Hepatocyte (in vitro differentiated cells): ENCODE results near the gene UGT1A1. TPM values are rescaled to one million over a fixed set of nuclear protein-coding genes. Genes with fewer than 3 reads are reported as not detected.

Experiments used
- DNase-seq: peaks from one replicate; pipeline ENCODE4 v3.0.0-alpha.2; 2016; ENCODE audit warnings: low spot score
- H2AFZ ChIP-seq: fragments of 200-600 bp; sonication (generic); 2 replicates; pipeline ENCODE4 v1.6.0; 2016; ENCODE audit warnings: antibody characterized with exemption, mild to moderate bottlenecking
- H3K27ac ChIP-seq: fragments of 200-600 bp; sonication (generic); 2 replicates; pipeline ENCODE4 v1.5.1; 2016; ENCODE audit warnings: mild to moderate bottlenecking
- H3K27me3 ChIP-seq: fragments of 200-600 bp; sonication (generic); 2 replicates; pipeline ENCODE4 v1.6.1; 2016
- H3K36me3 ChIP-seq: fragments of 200-600 bp; sonication (generic); replicated peaks from 2 replicates; pipeline ENCODE4 v1.5.1; 2016; ENCODE audit warnings: low read depth; ENCODE audit not compliant: insufficient read depth
- H3K4me1 ChIP-seq: fragments of 200-600 bp; sonication (generic); 2 replicates; pipeline ENCODE4 v1.5.1; 2016; ENCODE audit warnings: mild to moderate bottlenecking, moderate library complexity; ENCODE audit not compliant: insufficient read depth
- H3K4me2 ChIP-seq: fragments of 200-600 bp; sonication (generic); 2 replicates; pipeline ENCODE4 v1.6.0; 2016
- H3K4me3 ChIP-seq: fragments of 200-600 bp; sonication (generic); 2 replicates; pipeline ENCODE4 v1.5.1; 2016; ENCODE audit warnings: mild to moderate bottlenecking
- H3K79me2 ChIP-seq: fragments of 200-600 bp; sonication (generic); 2 replicates; pipeline ENCODE4 v1.6.0; 2017; ENCODE audit warnings: mild to moderate bottlenecking
- H3K9me2 ChIP-seq: fragments of 200-600 bp; sonication (generic); replicated peaks from 2 replicates; pipeline ENCODE4 v1.6.0; 2017; ENCODE audit warnings: mild to moderate bottlenecking; ENCODE audit not compliant: insufficient read depth
- H3K9me3 ChIP-seq: fragments of 200-600 bp; sonication (generic); 2 replicates; pipeline ENCODE4 v1.5.1; 2016; ENCODE audit warnings: low read depth, mild to moderate bottlenecking
- H4K20me1 ChIP-seq: fragments of 200-600 bp; sonication (generic); 2 replicates; pipeline ENCODE4 v1.6.0; 2016; ENCODE audit warnings: mild to moderate bottlenecking; ENCODE audit not compliant: insufficient read depth, poor library complexity, severe bottlenecking
- CTCF ChIP-seq: fragments of 200-600 bp; sonication (generic); IDR thresholded peaks from 2 replicates; pipeline ENCODE4 v1.5.1; 2016; ENCODE audit warnings: antibody characterized with exemption, mild to moderate bottlenecking; ENCODE audit not compliant: poor library complexity
- EZH2 ChIP-seq: fragments of 200-600 bp; sonication (generic); IDR thresholded peaks from 2 replicates; pipeline ENCODE4 v1.6.1; 2016; ENCODE audit warnings: antibody characterized with exemption, mild to moderate bottlenecking, borderline replicate concordance
- EZH2phosphoT487 ChIP-seq: fragments of 200-600 bp; sonication (generic); IDR thresholded peaks from one replicate; pipeline ENCODE4 v1.6.1; 2018; ENCODE audit warnings: antibody characterized with exemption, mild to moderate bottlenecking, low read depth, moderate library complexity; ENCODE audit not compliant: unreplicated experiment, severe bottlenecking
- WGBS: methylation state at CpG from one replicate; pipeline ENCODE4 v1.1.6; 2016; ENCODE audit warnings: low lambda C conversion rate; ENCODE audit errors: missing lambda C conversion rate; 5-methylcytosine and 5-hydroxymethylcytosine counted together
- polyA plus RNA-seq: library from polyadenylated mRNA; unstranded; fragments of >200 nt; fragmentation: Nextera tagmentation; extraction: Ambion mirVana; gene quantifications from 2 replicates; pipeline ENCODE4 v1.2.1, GENCODE V29; 2016
- total RNA-seq: library from RNA; depleted of rRNA; stranded (reverse); fragments of >200 nt; gene quantifications from 2 replicates; pipeline ENCODE4 v1.2.3, GENCODE V29; 2014

UGT1A1 gene
- total and polyA plus RNA-seq, 2 experiments from 2014 or later, result 0.53 to 0.91 TPM

- Histone ChIP-seq H3K36me3 (no peaks in the 10 kb centered on the region), H3K4me3 (no peak overlapping the region), H3K79me2 (no peaks in the 10 kb centered on the region), H3K4me2 (no peak overlapping the region), H3K27ac (no peak overlapping the region), H3K9me2 (no peaks in the 10 kb centered on the region), H2AFZ (no peak overlapping the region), H3K9me3 (no peaks in the 10 kb centered on the region), H3K4me1 (peaks cover 10% of the 10 kb centered on the region), H3K27me3 (no peaks in the 10 kb centered on the region), H4K20me1 (no peaks in the 10 kb centered on the region)
- WGBS, result 89% methylated on average over 11 of the region's 11 CpGs
- TF ChIP-seq EZH2phosphoT487 (no peak), EZH2 (no peak), CTCF (no peak)
- DNase-seq, result no peak
These were observed 58.0 kb downstream of the UGT1A1 start for GRCh38 chr2:233817995-233818638.

DNA sequence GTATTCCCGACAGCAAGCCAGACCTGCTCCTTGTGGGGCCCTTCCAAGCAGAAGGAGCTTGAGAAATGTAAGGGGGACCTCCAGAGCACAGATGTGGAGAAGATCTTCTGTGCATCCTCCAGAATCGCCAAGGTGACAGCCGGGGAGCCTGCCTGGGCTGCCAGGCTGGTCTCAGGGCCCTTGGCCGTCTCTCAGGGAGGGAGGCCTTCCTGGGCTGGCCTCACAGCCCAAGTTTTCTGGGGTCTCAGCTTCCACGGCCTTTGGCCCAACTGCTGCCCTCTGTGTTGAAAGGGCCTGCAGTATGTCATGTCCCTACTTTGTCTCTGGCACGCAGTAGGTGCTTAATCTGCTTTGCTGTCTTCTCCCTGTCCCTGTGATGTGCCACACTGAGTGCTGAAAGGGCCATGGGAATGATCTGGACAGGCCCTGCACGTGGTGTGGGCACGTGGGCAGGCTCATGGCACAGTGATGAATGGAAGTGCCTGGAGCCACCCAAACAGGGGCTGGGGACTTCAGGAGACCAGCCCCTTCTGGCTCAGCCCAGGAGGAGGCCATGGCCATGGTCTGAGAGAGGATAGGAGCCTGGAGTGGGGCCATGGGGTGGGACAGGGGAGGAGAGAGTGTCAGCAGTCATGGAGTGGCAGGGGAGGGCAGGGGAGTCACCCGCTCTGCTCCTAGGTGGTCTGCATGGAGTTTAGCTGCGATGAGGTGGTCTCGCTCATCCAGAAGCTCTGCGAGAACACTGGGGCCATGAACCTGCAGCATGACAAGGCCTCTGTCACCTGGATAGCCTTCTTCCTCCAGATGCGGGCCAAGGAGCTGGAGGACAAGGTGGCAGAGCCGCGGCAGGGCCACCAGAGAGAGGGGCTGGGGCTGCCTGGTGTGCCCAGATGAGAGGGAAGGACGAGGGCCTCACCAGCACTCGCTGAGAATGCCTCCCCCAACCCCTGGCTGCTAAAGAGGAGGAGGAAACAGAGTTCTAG lies 58.9 kb downstream of the UGT1A1 start:
- no peaks in the 10 kb centered on the region for H3K36me3 ChIP-seq
- H3K9me3 ChIP-seq, result no peaks in the 10 kb centered on the region
- H3K27ac ChIP-seq, result no peak overlapping the region
- no peak overlapping the region for H3K4me2 ChIP-seq
- no peaks in the 10 kb centered on the region for H3K9me2 ChIP-seq
- WGBS, result 89% methylated on average over 16 of the region's 17 CpGs
- TF ChIP-seq CTCF (no peak), EZH2 (no peak), EZH2phosphoT487 (no peak)
- no peak for DNase-seq
- H4K20me1 ChIP-seq, result no peaks in the 10 kb centered on the region
- no peaks in the 10 kb centered on the region for H3K27me3 ChIP-seq
- peaks cover 10% of the 10 kb centered on the region for H3K4me1 ChIP-seq
- no peak overlapping the region for H3K4me3 ChIP-seq
- H2AFZ ChIP-seq, result no peak overlapping the region
- no peaks in the 10 kb centered on the region for H3K79me2 ChIP-seq

- TF ChIP-seq CTCF (no peak), EZH2 (no peak), EZH2phosphoT487 (no peak)
- Histone ChIP-seq H3K27ac (no peak overlapping the region), H3K27me3 (no peaks in the 10 kb centered on the region), H3K79me2 (no peaks in the 10 kb centered on the region), H3K4me3 (no peak overlapping the region), H4K20me1 (no peaks in the 10 kb centered on the region), H3K9me3 (no peaks in the 10 kb centered on the region), H3K9me2 (no peaks in the 10 kb centered on the region), H3K4me2 (no peak overlapping the region), H3K36me3 (no peaks in the 10 kb centered on the region), H2AFZ (no peak overlapping the region), H3K4me1 (peaks cover 10% of the 10 kb centered on the region)
- WGBS, result 94% methylated on average over 18 of the region's 18 CpGs
- no peak for DNase-seq
These were observed 60.1 kb downstream of the UGT1A1 start for GRCh38 chr2:233819884-233820773.
